OCI-LY1 (cell line): Measurements from ENCODE around the gene ORAI1.

Source experiments
- H2AFZ ChIP-seq: fragments of 200-600 bp; sonication (generic), shearing (Covaris generic); 2 replicates; pipeline ENCODE4 v1.6.0; 2014; ENCODE audit warnings: antibody characterized with exemption, mild to moderate bottlenecking, low read length
- H3F3A ChIP-seq: fragments of 200-600 bp; sonication (generic), shearing (Covaris generic); 2 replicates; pipeline ENCODE4 v1.6.0; 2014; ENCODE audit warnings: mild to moderate bottlenecking, antibody characterized with exemption, low read length, moderate library complexity; ENCODE audit not compliant: insufficient read depth
- H3K27ac ChIP-seq: fragments of 200-600 bp; sonication (generic); 2 replicates; pipeline ENCODE4 v1.5.1; 2014; ENCODE audit warnings: low read length, mixed run types, mild to moderate bottlenecking, low read depth; ENCODE audit not compliant: poor library complexity, severe bottlenecking
- H3K27me3 ChIP-seq: fragments of 200-600 bp; sonication (generic); 2 replicates; pipeline ENCODE4 v1.6.0; 2014; ENCODE audit warnings: antibody characterized with exemption, mild to moderate bottlenecking, low read length, moderate library complexity; ENCODE audit not compliant: insufficient read depth
- H3K36me3 ChIP-seq: fragments of 200-600 bp; sonication (generic); 2 replicates; pipeline ENCODE4 v1.6.1; 2014; ENCODE audit warnings: mild to moderate bottlenecking, antibody characterized with exemption, low read length, moderate library complexity, mixed read lengths; ENCODE audit not compliant: insufficient read depth
- H3K4me1 ChIP-seq: fragments of 200-600 bp; sonication (generic); 2 replicates; pipeline ENCODE4 v1.5.1; 2014; ENCODE audit warnings: mild to moderate bottlenecking, low read length, moderate library complexity; ENCODE audit not compliant: insufficient read depth, severe bottlenecking
- H3K4me2 ChIP-seq: fragments of 200-600 bp; sonication (generic), shearing (Covaris generic); 2 replicates; pipeline ENCODE4 v1.6.1; 2014; ENCODE audit warnings: low read length
- H3K4me3 ChIP-seq: fragments of 200-600 bp; sonication (generic); 2 replicates; pipeline ENCODE4 v1.5.1; 2014; ENCODE audit warnings: low read length, low read depth, mild to moderate bottlenecking, mixed read lengths; ENCODE audit not compliant: poor library complexity, severe bottlenecking
- H3K79me2 ChIP-seq: fragments of 200-600 bp; shearing (Covaris generic); 2 replicates; pipeline ENCODE4 v1.6.1; 2016; ENCODE audit warnings: mixed run types, low read length, mixed read lengths; ENCODE audit not compliant: insufficient read depth
- H3K9ac ChIP-seq: fragments of 200-600 bp; sonication (generic), shearing (Covaris generic); 2 replicates; pipeline ENCODE4 v1.6.1; 2014; ENCODE audit warnings: mild to moderate bottlenecking, low read length, mixed read lengths
- H3K9me2 ChIP-seq: fragments of 200-600 bp; sonication (generic), shearing (Covaris generic); 2 replicates; pipeline ENCODE4 v1.6.1; 2014; ENCODE audit warnings: low read depth, mild to moderate bottlenecking, low read length, mixed read lengths
- H3K9me3 ChIP-seq: fragments of 200-600 bp; shearing (Covaris generic); 2 replicates; pipeline ENCODE4 v1.6.1; 2014; ENCODE audit warnings: low read length, mixed read lengths
- H4K20me1 ChIP-seq: fragments of 200-600 bp; sonication (generic), shearing (Covaris generic); 2 replicates; pipeline ENCODE4 v1.6.0; 2016; ENCODE audit warnings: mild to moderate bottlenecking, low read length; ENCODE audit not compliant: insufficient read depth
- EZH2 ChIP-seq: fragments of 200-600 bp; sonication (generic), shearing (Covaris generic); IDR thresholded peaks from 2 replicates; pipeline ENCODE4 v1.8.0; 2017; ENCODE audit warnings: borderline replicate concordance, mixed run types, mild to moderate bottlenecking, antibody characterized with exemption, low read length, moderate library complexity, mixed read lengths
- TF ChIP-seq, protein P1 (sequence below): fragments of 200-600 bp; sonication (generic), shearing (Covaris generic); IDR thresholded peaks from 2 replicates; pipeline ENCODE4 v1.5.1; 2017; ENCODE audit warnings: mild to moderate bottlenecking, antibody characterized with exemption, low read length, moderate library complexity, mixed read lengths

ORAI1 gene

DNA sequence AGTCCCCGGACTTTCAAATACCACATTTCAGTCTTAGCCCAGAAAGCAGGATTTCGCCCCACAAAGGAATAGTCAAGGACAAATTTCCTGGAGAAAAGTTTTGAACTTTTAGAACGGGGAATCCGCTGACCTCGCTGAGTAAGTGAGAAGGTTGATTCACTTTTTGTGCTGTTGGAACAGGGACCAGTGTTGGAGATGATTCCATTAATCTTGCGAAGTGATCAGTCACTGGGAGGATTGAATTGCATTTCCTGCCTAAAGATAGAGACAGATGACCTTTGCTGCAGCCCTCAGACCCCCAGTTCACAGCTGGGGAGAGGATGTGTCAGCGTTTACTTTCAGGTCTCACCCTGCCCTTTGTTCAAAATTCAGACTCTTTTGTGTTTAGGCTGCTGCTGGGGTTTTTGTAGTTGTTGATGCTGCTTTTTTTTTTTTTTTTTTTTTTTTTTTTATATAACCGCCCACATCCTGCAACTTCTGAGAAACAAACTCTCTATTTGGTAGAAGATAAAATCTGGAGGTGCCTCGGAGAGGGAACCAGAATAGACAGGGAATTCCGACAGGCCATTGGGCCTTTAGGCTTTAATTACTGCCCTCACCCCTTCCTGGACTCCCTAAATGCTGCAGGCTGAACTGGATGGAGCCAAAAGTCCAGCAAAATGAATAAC, 35.7 kb upstream of the ORAI1 start:
- TF ChIP-seq EZH2 = no peak
- TF ChIP-seq, protein P1, sequence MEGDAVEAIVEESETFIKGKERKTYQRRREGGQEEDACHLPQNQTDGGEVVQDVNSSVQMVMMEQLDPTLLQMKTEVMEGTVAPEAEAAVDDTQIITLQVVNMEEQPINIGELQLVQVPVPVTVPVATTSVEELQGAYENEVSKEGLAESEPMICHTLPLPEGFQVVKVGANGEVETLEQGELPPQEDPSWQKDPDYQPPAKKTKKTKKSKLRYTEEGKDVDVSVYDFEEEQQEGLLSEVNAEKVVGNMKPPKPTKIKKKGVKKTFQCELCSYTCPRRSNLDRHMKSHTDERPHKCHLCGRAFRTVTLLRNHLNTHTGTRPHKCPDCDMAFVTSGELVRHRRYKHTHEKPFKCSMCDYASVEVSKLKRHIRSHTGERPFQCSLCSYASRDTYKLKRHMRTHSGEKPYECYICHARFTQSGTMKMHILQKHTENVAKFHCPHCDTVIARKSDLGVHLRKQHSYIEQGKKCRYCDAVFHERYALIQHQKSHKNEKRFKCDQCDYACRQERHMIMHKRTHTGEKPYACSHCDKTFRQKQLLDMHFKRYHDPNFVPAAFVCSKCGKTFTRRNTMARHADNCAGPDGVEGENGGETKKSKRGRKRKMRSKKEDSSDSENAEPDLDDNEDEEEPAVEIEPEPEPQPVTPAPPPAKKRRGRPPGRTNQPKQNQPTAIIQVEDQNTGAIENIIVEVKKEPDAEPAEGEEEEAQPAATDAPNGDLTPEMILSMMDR = no peak
- H4K20me1 ChIP-seq = no peaks in the 10 kb centered on the region
- H3F3A ChIP-seq = no peaks in the 10 kb centered on the region
- peak overlapping the region; percentile 83; the same call in 1 of the 2 replicates for H2AFZ ChIP-seq
- H3K27ac ChIP-seq = peak overlapping the region; percentile 90
- H3K36me3 ChIP-seq = no peaks in the 10 kb centered on the region
- H3K9me3 ChIP-seq = no peaks in the 10 kb centered on the region
- no peaks in the 10 kb centered on the region for H3K9me2 ChIP-seq
- no peaks in the 10 kb centered on the region for H3K79me2 ChIP-seq
- H3K4me2 ChIP-seq = peak overlapping the region; percentile 88
- peak overlapping the region; percentile 50 for H3K4me3 ChIP-seq
- no peaks in the 10 kb centered on the region for H3K27me3 ChIP-seq
- H3K9ac ChIP-seq = peak overlapping the region; percentile 62
- peaks cover 22% of the 10 kb centered on the region for H3K4me1 ChIP-seq

DNA sequence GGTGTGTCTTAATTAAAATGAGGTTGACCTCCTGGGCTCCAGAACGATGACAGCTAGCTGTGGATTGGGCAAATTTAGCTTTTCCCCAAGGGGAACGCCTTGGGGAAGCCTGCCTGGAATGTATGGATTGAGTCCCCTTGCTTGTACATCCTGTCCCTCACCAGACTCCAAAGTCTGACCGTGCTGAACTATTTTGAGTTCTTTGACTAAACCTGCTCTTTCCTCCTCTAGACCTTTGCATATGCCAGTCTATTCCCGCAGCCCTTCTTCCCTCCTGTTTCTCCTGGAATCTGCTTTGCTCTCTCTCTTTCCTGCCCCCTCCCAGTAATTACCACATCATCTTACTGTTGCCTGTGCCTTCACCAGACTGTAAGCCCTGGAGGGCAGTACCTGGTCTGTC, 34.0 kb upstream of the ORAI1 start:
- no peaks in the 10 kb centered on the region for H4K20me1 ChIP-seq
- no peaks in the 10 kb centered on the region for H3K36me3 ChIP-seq
- H3K4me3 ChIP-seq = no peak overlapping the region
- H3K9me3 ChIP-seq = no peaks in the 10 kb centered on the region
- no peak for TF ChIP-seq EZH2
- TF ChIP-seq, protein P1 = no peak
- no peaks in the 10 kb centered on the region for H3K27me3 ChIP-seq
- no peak overlapping the region for H3K4me2 ChIP-seq
- no peak overlapping the region for H3K27ac ChIP-seq
- H3K9ac ChIP-seq = no peak overlapping the region
- H3K9me2 ChIP-seq = no peaks in the 10 kb centered on the region
- H3K79me2 ChIP-seq = no peaks in the 10 kb centered on the region
- no peak overlapping the region for H2AFZ ChIP-seq
- peaks cover 22% of the 10 kb centered on the region for H3K4me1 ChIP-seq
- no peaks in the 10 kb centered on the region for H3F3A ChIP-seq

DNA sequence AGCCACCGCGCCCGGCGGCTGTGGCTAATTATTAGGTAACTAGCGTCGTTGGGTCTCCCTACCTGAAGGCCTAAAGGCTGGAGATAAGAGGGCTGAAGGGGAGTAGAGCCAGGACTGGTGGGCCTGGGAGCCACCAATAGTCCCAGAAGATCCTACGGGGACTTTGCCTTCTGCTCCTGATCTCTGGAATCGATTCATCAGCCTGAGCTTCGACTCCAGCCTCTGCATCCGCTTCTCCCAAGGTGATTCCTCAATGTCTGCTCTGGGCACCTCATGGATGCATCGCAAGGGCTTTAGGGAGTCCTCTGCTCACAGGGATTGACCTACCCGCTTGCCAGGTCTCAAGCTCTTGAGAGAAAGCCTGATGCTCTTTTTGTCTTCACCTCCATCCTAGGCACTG, 30.8 kb upstream of the ORAI1 start:
- no peaks in the 10 kb centered on the region for H3K36me3 ChIP-seq
- H4K20me1 ChIP-seq = no peaks in the 10 kb centered on the region
- no peaks in the 10 kb centered on the region for H3K27me3 ChIP-seq
- no peak overlapping the region for H2AFZ ChIP-seq
- H3K79me2 ChIP-seq = no peaks in the 10 kb centered on the region
- H3K4me3 ChIP-seq = no peak overlapping the region
- H3K9me3 ChIP-seq = no peaks in the 10 kb centered on the region
- H3K4me1 ChIP-seq = peaks cover 12% of the 10 kb centered on the region
- no peaks in the 10 kb centered on the region for H3F3A ChIP-seq
- no peak overlapping the region for H3K27ac ChIP-seq
- H3K9ac ChIP-seq = no peak overlapping the region
- no peaks in the 10 kb centered on the region for H3K9me2 ChIP-seq
- H3K4me2 ChIP-seq = no peak overlapping the region
- TF ChIP-seq EZH2 = no peak
- TF ChIP-seq, protein P1 = no peak
